ENCODE data around the gene COBL. TPM values are rescaled to one million over a fixed set of nuclear protein-coding genes. Genes with fewer than 3 reads are reported as not detected.

The COBL gene
- total RNA-seq, 1 donor from 2014 or later, result not detected

- Mint-ChIP-seq H3K27me3 (ENCODE audit: unreplicated experiment) (peaks cover 3% of the 10 kb centered on the region), H3K9me3 (ENCODE audit: unreplicated experiment) (peaks cover 12% of the 10 kb centered on the region), H3K36me3 (ENCODE audit: unreplicated experiment) (peaks cover 3% of the 10 kb centered on the region), H3K4me3 (ENCODE audit: unreplicated experiment) (no peak overlapping the region), H3K4me1 (ENCODE audit: unreplicated experiment) (peaks cover 2% of the 10 kb centered on the region), H3K27ac (ENCODE audit: unreplicated experiment) (no peak overlapping the region)
- DNase-seq (ENCODE audit: extremely low spot score, unreplicated experiment), result peak; percentile 71
- TF ChIP-seq, protein P1, sequence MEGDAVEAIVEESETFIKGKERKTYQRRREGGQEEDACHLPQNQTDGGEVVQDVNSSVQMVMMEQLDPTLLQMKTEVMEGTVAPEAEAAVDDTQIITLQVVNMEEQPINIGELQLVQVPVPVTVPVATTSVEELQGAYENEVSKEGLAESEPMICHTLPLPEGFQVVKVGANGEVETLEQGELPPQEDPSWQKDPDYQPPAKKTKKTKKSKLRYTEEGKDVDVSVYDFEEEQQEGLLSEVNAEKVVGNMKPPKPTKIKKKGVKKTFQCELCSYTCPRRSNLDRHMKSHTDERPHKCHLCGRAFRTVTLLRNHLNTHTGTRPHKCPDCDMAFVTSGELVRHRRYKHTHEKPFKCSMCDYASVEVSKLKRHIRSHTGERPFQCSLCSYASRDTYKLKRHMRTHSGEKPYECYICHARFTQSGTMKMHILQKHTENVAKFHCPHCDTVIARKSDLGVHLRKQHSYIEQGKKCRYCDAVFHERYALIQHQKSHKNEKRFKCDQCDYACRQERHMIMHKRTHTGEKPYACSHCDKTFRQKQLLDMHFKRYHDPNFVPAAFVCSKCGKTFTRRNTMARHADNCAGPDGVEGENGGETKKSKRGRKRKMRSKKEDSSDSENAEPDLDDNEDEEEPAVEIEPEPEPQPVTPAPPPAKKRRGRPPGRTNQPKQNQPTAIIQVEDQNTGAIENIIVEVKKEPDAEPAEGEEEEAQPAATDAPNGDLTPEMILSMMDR (IDR thresholded peaks at IDR 0.05), result no peak
Measured at GRCh38 chr7:51356849-51357516, 40.4 kb upstream of the COBL start.

GRCh38 chr7:51354897-51355296, 38.3 kb upstream of the COBL start:
- Mint-ChIP-seq H3K4me3 (ENCODE audit: unreplicated experiment) (no peak overlapping the region), H3K9me3 (ENCODE audit: unreplicated experiment) (peaks cover 12% of the 10 kb centered on the region), H3K27ac (ENCODE audit: unreplicated experiment) (no peak overlapping the region), H3K4me1 (ENCODE audit: unreplicated experiment) (peaks cover 17% of the 10 kb centered on the region), H3K36me3 (ENCODE audit: unreplicated experiment) (peaks cover 3% of the 10 kb centered on the region), H3K27me3 (ENCODE audit: unreplicated experiment) (peaks cover under 1% of the 10 kb centered on the region)
- TF ChIP-seq, protein P1 (IDR thresholded peaks at IDR 0.05), result no peak
- peak; percentile 56 for DNase-seq (ENCODE audit: extremely low spot score, unreplicated experiment)

DNA sequence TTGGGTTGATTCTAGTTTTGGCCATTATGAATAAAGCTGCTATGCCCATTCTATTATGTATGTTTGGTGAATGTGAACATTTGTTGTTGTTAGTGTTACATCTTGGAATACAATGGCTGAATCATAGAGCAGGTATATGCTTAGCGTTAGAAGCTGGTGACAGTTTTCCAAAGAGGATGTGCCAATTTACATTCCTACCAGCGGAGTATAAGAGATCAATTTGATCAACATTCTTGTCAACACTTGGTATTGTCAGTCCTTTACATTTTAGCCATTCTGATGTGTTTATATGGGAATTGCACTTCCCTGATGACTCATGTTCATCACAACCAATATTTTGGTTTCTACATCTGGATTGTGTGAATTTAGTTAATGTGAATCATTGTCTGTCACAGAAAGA, 37.8 kb upstream of the COBL start:
- H3K4me3 Mint-ChIP-seq (ENCODE audit: unreplicated experiment), result no peak overlapping the region
- TF ChIP-seq, protein P1 (IDR thresholded peaks at IDR 0.05), result no peak
- peaks cover 17% of the 10 kb centered on the region for H3K4me1 Mint-ChIP-seq (ENCODE audit: unreplicated experiment)

DNA sequence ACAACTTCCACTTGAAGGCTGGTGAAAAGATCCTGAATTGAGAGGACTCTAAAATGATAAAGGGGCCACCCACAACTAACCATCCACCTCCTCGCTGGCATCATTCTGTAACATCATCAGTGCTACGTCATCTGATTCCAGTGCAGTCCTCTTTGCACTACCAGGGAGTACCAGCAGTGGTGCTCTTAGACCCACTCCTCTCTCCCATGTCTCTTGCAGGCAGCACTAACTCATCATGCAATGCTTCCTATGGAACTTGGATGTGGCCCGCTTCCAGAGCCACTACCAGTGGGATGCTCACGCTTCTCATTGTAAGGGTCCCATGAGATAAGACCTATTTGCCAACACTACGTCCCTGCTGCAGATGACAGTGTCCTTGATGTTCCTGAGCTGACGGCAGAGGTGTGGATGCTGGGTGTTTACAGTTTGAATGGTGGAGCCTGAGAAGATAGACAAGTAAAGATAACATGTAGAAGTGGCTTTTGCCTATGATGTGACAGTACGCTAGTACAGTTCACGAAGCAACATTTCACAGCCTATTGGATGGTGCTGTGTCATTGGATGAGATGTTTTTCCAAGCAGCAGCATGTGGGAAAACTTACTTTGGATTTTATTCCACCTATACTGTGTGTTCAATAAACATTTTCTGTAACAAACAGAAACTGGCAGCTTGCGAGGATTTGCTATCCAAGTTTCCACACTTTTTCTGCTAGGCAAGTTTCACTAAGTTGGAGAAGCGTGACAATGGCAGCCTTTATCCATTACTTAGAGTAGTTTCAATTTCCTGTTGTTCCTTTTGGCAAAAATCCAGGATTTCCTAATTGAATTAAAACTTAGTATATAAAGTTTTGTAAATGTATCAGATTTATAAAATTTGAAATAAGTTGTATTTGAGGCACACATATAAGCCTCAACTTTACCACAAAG, 35.8 kb upstream of the COBL start:
- peaks cover 17% of the 10 kb centered on the region for H3K4me1 Mint-ChIP-seq (ENCODE audit: unreplicated experiment)
- TF ChIP-seq, protein P1 (IDR thresholded peaks at IDR 0.05), result no peak
- H3K4me3 Mint-ChIP-seq (ENCODE audit: unreplicated experiment), result no peak overlapping the region
- H3K27me3 Mint-ChIP-seq (ENCODE audit: unreplicated experiment), result no peaks in the 10 kb centered on the region
- no peak overlapping the region for H3K27ac Mint-ChIP-seq (ENCODE audit: unreplicated experiment)
- H3K36me3 Mint-ChIP-seq (ENCODE audit: unreplicated experiment), result peaks cover 3% of the 10 kb centered on the region
- DNase-seq (ENCODE audit: extremely low spot score, unreplicated experiment), result peak; percentile 59
- peaks cover 12% of the 10 kb centered on the region for H3K9me3 Mint-ChIP-seq (ENCODE audit: unreplicated experiment)

More for the DNA sequence above, 37.8 kb upstream of the COBL start:
- Mint-ChIP-seq H3K36me3 (ENCODE audit: unreplicated experiment) (peaks cover 3% of the 10 kb centered on the region), H3K9me3 (ENCODE audit: unreplicated experiment) (peaks cover 12% of the 10 kb centered on the region), H3K27me3 (ENCODE audit: unreplicated experiment) (no peaks in the 10 kb centered on the region), H3K27ac (ENCODE audit: unreplicated experiment) (no peak overlapping the region)
- no peak for DNase-seq (ENCODE audit: extremely low spot score, unreplicated experiment)

GRCh38 chr7:51351661-51352060, 35.1 kb upstream of the COBL start:
- H3K4me1 Mint-ChIP-seq (ENCODE audit: unreplicated experiment), result peaks cover 17% of the 10 kb centered on the region
- H3K27me3 Mint-ChIP-seq (ENCODE audit: unreplicated experiment), result peaks cover under 1% of the 10 kb centered on the region
- peaks cover 12% of the 10 kb centered on the region for H3K9me3 Mint-ChIP-seq (ENCODE audit: unreplicated experiment)
- peaks cover 3% of the 10 kb centered on the region for H3K36me3 Mint-ChIP-seq (ENCODE audit: unreplicated experiment)
- H3K27ac Mint-ChIP-seq (ENCODE audit: unreplicated experiment), result no peak overlapping the region
- no peak overlapping the region for H3K4me3 Mint-ChIP-seq (ENCODE audit: unreplicated experiment)
- TF ChIP-seq, protein P1 (IDR thresholded peaks at IDR 0.05), result no peak
- peak; percentile 49 for DNase-seq (ENCODE audit: extremely low spot score, unreplicated experiment)

Data from osteocyte (in vitro differentiated cells).